ENCODE data around the gene KCNJ6. TPM values are rescaled to one million over a fixed set of nuclear protein-coding genes. Genes with fewer than 3 reads are reported as not detected.
A peak's percentile ranks its signal among the peaks of the same experiment; 100 is the strongest.
"Not testable (repeated sequence)": the region's sequence is repeated elsewhere in the genome, so short reads cannot be mapped to it uniquely, and the experiment has no call there.

Gene KCNJ6
- total RNA-seq, 2 experiments from 2014 or later: not detected

DNA sequence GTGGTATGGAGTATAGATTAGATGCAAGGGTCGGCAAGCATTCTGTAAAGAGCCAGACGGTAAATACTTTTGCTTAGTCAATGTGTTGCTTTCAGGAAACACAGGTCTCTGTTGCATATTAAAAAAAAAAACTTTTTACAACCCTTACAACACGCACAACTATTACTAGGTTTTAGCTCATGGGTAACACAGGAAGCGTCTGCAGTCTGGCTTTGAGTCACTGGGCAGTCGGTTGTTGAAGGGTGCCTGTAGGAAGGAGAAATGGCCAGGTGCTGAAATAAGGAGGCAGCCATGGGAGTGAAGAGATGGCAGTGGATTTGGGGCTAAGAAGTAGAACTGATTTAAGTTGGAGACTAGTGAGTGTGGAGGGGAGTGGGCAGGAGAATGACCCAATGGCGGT, 192.1 kb downstream of the KCNJ6 start:
- no peaks in the 10 kb centered on the region for H3K27me3 Mint-ChIP-seq
- no peaks in the 10 kb centered on the region for H3K36me3 Mint-ChIP-seq
- no peaks in the 10 kb centered on the region for H3K9me3 Mint-ChIP-seq
- no peak overlapping the region for H3K27ac Mint-ChIP-seq
- POLR2A ChIA-PET: no interaction called here
- no peak for ATAC-seq (ENCODE audit: low read depth)
- no peak for DNase-seq
- H3K4me3 Mint-ChIP-seq: no peak overlapping the region
- H3K4me1 Mint-ChIP-seq: no peaks in the 10 kb centered on the region

DNA sequence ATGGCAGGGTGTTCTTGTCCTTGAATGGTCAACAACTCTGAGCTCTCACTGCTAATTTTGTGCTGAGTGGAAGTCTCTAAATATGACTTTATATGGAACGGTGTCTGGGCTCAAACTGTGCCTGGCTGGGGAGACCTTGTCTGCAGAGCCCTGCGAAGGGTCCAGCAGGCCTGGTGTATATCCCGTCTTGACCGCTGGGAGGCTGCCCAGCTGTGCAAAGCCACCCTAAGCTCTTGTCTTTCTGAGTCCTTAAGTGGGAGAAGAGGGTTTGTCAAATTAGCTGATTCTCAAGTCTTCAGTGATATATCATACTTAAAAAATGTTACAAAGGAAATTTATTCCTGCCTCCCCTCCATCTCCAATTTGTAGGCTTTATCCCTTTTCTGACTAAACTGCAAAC, 198.7 kb downstream of the KCNJ6 start:
- no peak overlapping the region for H3K27ac Mint-ChIP-seq
- H3K4me1 Mint-ChIP-seq: no peaks in the 10 kb centered on the region
- DNase-seq (no peak), ATAC-seq (ENCODE audit: low read depth) (no peak)
- no peaks in the 10 kb centered on the region for H3K9me3 Mint-ChIP-seq
- no peaks in the 10 kb centered on the region for H3K36me3 Mint-ChIP-seq
- peaks cover 4% of the 10 kb centered on the region for H3K27me3 Mint-ChIP-seq
- H3K4me3 Mint-ChIP-seq: no peak overlapping the region
- POLR2A ChIA-PET: no interaction called here

DNA sequence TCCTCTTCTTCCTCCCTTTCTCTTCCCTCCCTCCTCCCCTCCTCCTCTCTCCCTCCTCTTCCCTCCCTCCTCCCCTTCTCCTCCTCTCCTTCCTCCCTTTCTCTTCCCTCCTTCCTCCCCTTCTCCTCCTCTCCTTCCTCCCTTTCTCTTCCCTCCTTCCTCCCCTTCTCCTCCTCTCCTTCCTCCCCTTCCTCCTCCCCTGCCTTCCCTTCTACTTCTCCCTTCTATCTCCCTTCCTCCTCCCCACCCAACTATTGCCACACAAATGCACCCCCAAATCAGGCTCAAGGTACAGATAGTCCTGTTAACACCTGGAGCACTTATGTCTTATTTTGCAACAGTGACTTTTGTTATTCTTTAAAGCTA, 203.7 kb downstream of the KCNJ6 start:
- H3K9me3 Mint-ChIP-seq; DNase-seq; H3K27ac Mint-ChIP-seq; H3K4me1 Mint-ChIP-seq; ATAC-seq (ENCODE audit: low read depth); H3K36me3 Mint-ChIP-seq; POLR2A ChIA-PET; H3K4me3 Mint-ChIP-seq: not testable (repeated sequence)
- H3K27me3 Mint-ChIP-seq: peaks cover 19% of the 10 kb centered on the region

DNA sequence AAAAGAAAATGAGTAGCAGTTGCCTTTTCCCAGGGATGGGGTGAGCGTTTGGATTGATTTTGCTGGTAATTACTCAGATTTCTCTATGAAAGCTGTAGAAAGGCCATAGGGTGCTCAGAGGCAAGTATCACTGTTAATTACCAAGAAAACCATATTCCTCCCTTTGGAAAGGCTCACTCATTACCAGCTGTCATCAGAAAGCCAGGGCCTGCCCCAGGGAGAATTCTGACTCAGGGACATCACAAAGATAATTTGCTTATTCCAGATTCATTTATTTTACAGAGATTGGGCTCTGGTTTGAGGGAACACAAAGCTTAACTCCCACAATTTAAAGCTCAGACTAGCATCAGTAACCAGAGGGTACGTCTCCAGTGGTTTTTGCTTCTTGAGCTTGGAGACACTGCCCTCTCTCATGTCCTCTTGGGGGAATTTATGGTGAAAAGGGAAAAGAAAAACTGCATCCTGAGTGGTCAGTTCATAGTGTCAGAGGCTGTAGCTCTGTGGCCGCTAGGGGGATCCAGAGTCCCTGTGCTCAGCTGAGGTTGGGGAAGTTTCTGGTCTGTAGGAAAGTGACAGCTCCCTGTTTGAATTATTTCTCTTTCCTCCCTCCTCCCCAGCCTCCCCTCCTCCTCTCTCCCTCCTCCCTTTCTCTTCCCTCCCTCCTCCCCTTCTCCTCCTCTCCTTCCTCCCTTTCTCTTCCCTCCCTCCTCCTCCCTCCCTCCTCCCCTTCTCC, 204.3 kb downstream of the KCNJ6 start:
- Mint-ChIP-seq H3K4me1 (no peaks in the 10 kb centered on the region), H3K27ac (no peak overlapping the region), H3K27me3 (peaks cover 19% of the 10 kb centered on the region), H3K36me3 (no peaks in the 10 kb centered on the region), H3K9me3 (no peaks in the 10 kb centered on the region), H3K4me3 (no peak overlapping the region)
- peak; percentile 46 for DNase-seq
- POLR2A ChIA-PET: no interaction called here
- ATAC-seq (ENCODE audit: low read depth): peak; percentile 56

DNA sequence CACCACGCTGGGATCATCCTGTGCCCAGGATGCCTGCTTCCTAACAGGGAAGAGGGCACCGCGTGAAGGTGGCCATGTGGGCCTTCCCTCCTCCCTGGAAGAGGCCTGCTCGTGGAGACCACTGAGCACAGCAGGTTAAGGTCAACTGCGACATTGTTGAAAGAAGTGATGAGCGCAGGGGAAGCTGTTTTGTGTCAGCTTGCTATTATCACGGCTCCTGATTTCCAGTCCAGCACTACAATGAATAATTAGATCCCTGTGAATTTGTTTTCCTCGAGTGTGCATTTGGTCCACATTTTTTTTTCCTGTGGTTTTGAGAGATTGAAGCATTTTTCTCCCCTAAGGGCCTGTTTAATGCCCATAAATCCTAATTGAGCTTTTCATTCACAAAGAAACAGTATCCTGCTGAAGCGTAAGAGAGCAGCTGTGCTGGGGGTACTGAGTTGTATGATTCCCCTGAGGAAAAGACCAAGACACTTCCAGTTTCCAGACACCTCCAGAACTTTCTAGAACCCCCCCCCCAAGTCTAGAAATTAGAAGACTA, 204.9 kb downstream of the KCNJ6 start:
- Mint-ChIP-seq H3K4me1 (no peaks in the 10 kb centered on the region), H3K4me3 (no peak overlapping the region), H3K27ac (no peak overlapping the region), H3K36me3 (no peaks in the 10 kb centered on the region), H3K27me3 (peaks cover 15% of the 10 kb centered on the region), H3K9me3 (no peaks in the 10 kb centered on the region)
- ATAC-seq (ENCODE audit: low read depth) (no peak), DNase-seq (no peak)
- POLR2A ChIA-PET: no interaction called here

DNA sequence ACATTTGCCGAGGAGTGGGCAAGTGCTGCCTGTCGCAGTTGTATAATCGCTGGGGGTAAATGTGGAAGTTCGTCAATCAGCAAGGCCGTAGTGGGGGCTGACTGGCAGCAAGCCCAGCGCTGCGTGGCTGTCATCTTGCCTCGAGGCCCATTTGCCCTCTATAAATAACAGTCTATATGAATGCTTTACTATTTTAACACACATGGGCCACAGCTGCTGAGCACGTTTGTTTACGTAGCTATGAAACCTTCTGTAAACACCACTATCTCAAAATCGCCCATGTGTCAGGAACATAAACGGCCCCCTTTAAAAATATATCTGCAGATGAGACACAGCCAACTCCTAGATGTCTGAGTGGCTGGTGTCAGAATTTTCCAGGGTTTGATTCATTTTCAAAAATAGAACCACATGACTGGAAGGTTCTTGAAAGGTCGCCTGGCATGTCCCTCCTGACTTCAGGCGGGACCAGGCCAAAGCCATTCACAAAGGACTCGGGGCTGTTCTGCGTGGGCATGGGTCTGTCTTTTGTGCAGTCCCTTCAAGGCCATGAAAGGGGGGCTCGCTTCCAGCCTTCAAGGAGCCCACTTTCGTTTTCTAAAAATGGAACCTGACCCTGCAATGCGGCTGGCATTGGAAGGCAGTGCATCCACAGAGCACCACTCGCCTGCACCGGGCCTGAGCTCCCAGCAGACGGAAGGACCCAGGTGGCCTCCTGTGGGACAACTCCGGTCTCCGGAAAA, 205.5 kb downstream of the KCNJ6 start:
- Mint-ChIP-seq H3K36me3 (no peaks in the 10 kb centered on the region), H3K27ac (no peak overlapping the region), H3K4me3 (no peak overlapping the region), H3K27me3 (peaks cover 15% of the 10 kb centered on the region), H3K4me1 (no peaks in the 10 kb centered on the region), H3K9me3 (no peaks in the 10 kb centered on the region)
- POLR2A ChIA-PET: no interaction called here
- DNase-seq: no peak
- ATAC-seq (ENCODE audit: low read depth): no peak

DNA sequence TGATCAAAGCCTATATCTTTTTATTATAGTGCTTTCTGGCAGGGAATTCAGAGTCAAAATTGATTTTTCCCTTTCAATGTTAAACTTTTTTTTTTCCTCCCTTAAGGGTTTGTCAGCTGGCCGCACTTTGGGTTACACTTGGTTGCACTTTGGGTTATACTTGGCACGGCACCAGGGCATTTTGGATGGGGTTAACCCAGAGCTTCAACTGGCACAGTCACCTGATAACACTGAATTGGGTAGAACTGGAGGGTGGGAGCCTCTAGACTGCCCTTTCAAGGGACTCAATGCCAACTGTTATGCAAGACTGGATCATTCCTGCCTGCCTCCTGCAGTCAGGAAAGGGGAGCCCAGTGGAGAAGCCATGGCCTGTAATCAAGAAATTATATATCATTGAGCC, 211.5 kb downstream of the KCNJ6 start:
- DNase-seq (no peak), ATAC-seq (ENCODE audit: low read depth) (no peak)
- Mint-ChIP-seq H3K27me3 (peaks cover 11% of the 10 kb centered on the region), H3K4me3 (no peak overlapping the region), H3K9me3 (no peaks in the 10 kb centered on the region), H3K4me1 (no peaks in the 10 kb centered on the region), H3K27ac (no peak overlapping the region), H3K36me3 (no peaks in the 10 kb centered on the region)
- POLR2A ChIA-PET: no interaction called here

DNA sequence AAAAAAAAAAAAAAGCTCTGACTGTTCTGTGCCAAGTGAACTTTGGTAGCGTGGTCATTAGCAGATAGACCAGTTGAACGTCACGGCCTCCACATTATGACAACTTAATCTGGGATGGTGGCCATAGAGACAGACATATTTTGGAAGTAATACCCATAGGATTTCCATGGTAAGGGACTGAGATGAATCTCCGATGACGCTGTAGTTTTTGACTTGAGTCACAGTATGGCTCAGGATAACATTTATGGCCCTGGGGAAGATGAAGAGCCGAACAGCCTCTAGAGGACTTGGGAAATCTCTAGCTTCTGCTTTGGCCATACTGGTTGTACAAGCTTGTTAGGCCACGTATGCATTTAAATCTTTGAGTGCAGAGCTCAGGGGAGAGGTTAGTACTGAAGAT, 214.0 kb downstream of the KCNJ6 start:
- H3K27ac Mint-ChIP-seq: no peak overlapping the region

DNA sequence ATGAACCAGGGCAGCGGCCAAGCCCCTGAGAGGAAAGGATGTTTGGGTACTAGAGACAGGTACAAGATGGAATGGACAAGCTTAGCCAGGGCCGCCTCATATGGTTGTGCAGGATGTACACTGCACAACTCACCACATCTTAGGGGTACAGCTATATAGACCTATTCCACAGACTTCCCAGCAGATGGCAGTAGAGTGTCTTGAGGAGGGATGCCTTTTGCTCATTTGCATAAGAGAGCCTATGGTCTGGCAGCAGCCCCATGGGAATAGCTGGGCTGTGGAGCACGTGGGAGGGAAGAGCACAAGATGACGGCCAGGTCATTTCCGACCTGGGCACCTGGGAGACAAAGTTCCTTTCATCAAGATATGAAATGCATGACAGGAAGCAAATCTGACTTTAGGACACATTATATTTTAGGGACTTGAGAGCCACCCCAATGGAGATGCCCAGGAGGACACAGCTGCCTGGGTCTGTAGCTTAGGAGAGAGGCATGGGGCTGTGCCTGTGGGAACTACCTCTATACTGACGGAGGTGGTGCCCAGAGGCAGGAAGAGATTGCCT, 215.5 kb downstream of the KCNJ6 start:
- H3K9me3 Mint-ChIP-seq: no peaks in the 10 kb centered on the region
- DNase-seq (no peak), ATAC-seq (ENCODE audit: low read depth) (peak; percentile 52)
- no peak overlapping the region for H3K4me3 Mint-ChIP-seq
- POLR2A ChIA-PET: no interaction called here
- peaks cover 3% of the 10 kb centered on the region for H3K27me3 Mint-ChIP-seq
- H3K27ac Mint-ChIP-seq: no peak overlapping the region
- no peaks in the 10 kb centered on the region for H3K36me3 Mint-ChIP-seq
- H3K4me1 Mint-ChIP-seq: no peaks in the 10 kb centered on the region

More for the DNA sequence above, 214.0 kb downstream of the KCNJ6 start:
- Mint-ChIP-seq H3K4me3 (no peak overlapping the region), H3K27me3 (peaks cover under 1% of the 10 kb centered on the region), H3K9me3 (no peaks in the 10 kb centered on the region), H3K4me1 (no peaks in the 10 kb centered on the region), H3K36me3 (no peaks in the 10 kb centered on the region)
- no peak for DNase-seq
- POLR2A ChIA-PET: no interaction called here
- no peak for ATAC-seq (ENCODE audit: low read depth)

DNA sequence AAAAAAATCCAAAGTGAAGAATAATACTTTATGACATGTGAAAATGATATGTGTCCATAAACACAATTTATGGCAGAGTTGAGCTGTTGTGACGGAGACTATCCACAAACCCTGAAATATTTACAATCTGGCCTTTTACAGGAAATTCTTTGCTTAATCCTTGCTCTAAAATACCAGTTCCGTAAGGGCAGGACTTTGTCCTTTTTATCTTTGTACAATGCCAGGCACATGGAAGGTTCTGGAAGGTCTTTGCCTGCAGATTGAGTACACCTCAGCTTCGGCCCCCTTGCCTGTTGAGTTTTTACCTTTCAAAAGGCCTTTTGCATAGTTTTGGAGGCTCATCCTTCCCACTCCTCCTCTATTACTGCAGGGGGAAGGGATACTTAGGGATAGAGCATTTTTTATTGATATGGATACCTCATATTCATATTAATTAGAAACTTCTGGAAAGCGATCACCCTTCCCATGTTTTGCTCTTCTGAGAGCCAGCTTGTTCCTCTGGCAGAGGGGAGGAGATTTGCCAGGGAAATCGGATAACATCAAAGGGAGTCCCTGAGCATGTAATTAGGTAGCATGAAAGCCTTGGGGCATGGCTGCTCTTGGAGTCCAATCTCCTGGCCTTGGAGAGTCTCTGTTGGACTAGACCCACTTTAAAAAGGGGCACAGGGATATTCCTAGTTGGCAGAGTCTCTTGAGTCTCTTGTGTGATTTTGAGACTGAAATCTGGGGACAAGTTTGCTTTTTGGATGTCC, 217.1 kb downstream of the KCNJ6 start:
- Mint-ChIP-seq H3K36me3 (no peaks in the 10 kb centered on the region), H3K27me3 (peaks cover 3% of the 10 kb centered on the region), H3K27ac (no peak overlapping the region), H3K4me1 (no peaks in the 10 kb centered on the region), H3K4me3 (no peak overlapping the region), H3K9me3 (no peaks in the 10 kb centered on the region)
- no peak for ATAC-seq (ENCODE audit: low read depth)
- POLR2A ChIA-PET: no interaction called here
- DNase-seq: no peak

DNA sequence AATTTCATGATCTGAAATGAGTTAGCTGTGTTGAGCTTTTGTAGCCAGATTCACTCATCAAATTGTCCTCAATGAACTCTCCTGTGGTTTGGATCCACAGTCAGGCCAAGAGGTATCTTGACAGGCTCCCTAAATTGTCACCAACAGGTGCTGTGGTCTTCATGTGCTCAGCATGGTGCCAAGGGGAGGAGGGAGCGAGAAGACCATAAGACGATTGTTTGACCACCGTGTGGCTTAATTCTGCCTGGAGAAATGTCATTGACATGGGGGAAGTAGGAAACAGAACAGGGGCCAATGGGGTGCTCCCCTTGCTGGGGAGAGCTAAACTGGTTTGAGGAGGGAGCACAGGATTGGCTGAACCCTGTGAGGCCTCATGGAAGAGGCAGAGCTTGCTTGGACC, 219.3 kb downstream of the KCNJ6 start:
- H3K36me3 Mint-ChIP-seq: no peaks in the 10 kb centered on the region
- H3K4me3 Mint-ChIP-seq: no peak overlapping the region
- POLR2A ChIA-PET: no interaction called here

DNA sequence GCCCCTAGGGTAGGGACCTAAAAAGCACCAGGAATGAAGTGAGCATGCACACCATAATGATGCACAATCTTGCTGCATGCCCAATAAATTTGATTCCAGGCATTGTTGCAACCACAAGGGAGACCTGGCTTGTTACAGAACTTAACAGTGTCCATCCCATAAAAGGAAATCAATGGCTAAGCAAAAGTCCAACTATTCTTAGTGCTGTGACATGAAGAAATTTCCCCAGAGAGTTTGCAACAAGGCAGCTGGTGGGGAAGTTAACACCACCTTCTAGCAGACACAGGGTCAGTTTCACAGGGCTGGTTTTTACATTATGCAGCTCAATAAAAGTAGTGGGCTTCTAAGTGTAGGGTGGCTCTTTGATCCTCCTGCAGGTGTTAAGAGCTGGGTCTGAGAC, 221.1 kb downstream of the KCNJ6 start:
- DNase-seq: no peak
- H3K27me3 Mint-ChIP-seq: peaks cover 3% of the 10 kb centered on the region
- H3K36me3 Mint-ChIP-seq: no peaks in the 10 kb centered on the region
- no peaks in the 10 kb centered on the region for H3K9me3 Mint-ChIP-seq
- no peak overlapping the region for H3K27ac Mint-ChIP-seq
- H3K4me3 Mint-ChIP-seq: no peak overlapping the region
- no peaks in the 10 kb centered on the region for H3K4me1 Mint-ChIP-seq
- no peak for ATAC-seq (ENCODE audit: low read depth)
- POLR2A ChIA-PET: no interaction called here

More for the DNA sequence above, 219.3 kb downstream of the KCNJ6 start:
- peaks cover 3% of the 10 kb centered on the region for H3K27me3 Mint-ChIP-seq
- no peak overlapping the region for H3K27ac Mint-ChIP-seq
- ATAC-seq (ENCODE audit: low read depth) (no peak), DNase-seq (no peak)
- no peaks in the 10 kb centered on the region for H3K9me3 Mint-ChIP-seq
- no peaks in the 10 kb centered on the region for H3K4me1 Mint-ChIP-seq

DNA sequence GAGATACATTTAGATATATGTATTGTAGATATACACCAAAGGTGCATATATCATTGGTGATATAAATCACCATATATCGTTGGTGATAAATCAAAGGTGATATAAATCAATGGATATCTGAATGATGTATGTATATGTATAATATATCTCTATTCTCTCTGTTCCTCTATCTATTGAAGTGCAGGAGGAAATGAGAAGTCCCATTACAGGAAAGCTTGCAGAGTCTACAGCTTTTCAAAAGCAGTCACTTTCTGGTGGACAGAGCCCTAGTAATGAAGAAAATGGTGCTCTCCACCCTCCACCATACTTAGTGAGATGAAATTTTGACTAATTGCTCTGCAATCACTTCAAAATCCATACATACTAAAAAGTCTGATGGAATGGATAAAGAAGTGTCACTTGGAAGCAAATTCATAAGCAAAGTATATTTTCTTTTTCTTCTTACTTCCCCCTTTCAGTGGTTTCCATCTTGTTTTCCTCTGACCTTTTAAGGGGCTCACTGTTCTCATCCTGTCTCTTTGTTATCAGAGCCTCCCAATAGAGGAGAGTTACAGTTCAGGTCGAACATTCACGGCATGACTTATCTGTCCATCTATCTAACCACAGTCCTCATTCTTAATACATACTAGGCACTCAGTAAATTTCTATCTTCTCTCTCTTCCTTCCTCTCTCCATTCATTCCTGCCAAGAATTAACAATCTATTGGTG, 227.2 kb downstream of the KCNJ6 start:
- Mint-ChIP-seq H3K4me3 (no peak overlapping the region), H3K4me1 (no peaks in the 10 kb centered on the region), H3K27ac (no peak overlapping the region), H3K36me3 (no peaks in the 10 kb centered on the region), H3K9me3 (no peaks in the 10 kb centered on the region), H3K27me3 (peaks cover 6% of the 10 kb centered on the region)
- DNase-seq (no peak), ATAC-seq (ENCODE audit: low read depth) (no peak)
- POLR2A ChIA-PET: no interaction called here
